ENCODE results near the gene RAB12. TPM values are rescaled to one million over a fixed set of nuclear protein-coding genes. Genes with fewer than 3 reads are reported as not detected.

RAB12 gene
- total RNA-seq, 1 donor from 2014 or later, result 41.4 TPM

GRCh38 chr18:8609659-8610458 lies 622 bp downstream of the RAB12 start:
- H3K9me3 Mint-ChIP-seq, result no peaks in the 10 kb centered on the region
- peaks cover 30% of the 10 kb centered on the region for H3K4me1 Mint-ChIP-seq
- Histone ChIP-seq H3K4me3 (peak overlapping the region; percentile 92), H3K36me3 (no peaks in the 10 kb centered on the region), H4K20me1 (ENCODE audit: low read depth) (peaks cover 51% of the 10 kb centered on the region), H3K4me2 (peak overlapping the region; percentile 95), H3F3A (ENCODE audit: low read depth) (peaks cover 9% of the 10 kb centered on the region), H3K4me1 (peaks cover 18% of the 10 kb centered on the region), H3K9ac (peak overlapping the region; percentile 69), H2AFZ (replicated peaks) (no peak overlapping the region), H3K9me3 (ENCODE audit: low read depth) (no peaks in the 10 kb centered on the region), H3K27me3 (peaks cover 28% of the 10 kb centered on the region), H3K79me2 (ENCODE audit: low read depth) (peaks cover 53% of the 10 kb centered on the region), H3K27ac (no peak overlapping the region)
- no peak for TF ChIP-seq EZH2phosphoT487 (IDR thresholded peaks at IDR 0.05)
- TF ChIP-seq CTCF (IDR thresholded peaks at IDR 0.05), result no peak
- TF ChIP-seq EZH2 (IDR thresholded peaks at IDR 0.05), result no peak
- peak; percentile 40 for DNase-seq (ENCODE audit: low spot score)
- H3K4me3 Mint-ChIP-seq, result peak overlapping the region; percentile 91
- no peak overlapping the region for H3K27ac Mint-ChIP-seq
- peaks cover 3% of the 10 kb centered on the region for H3K36me3 Mint-ChIP-seq
- peaks cover 8% of the 10 kb centered on the region for H3K27me3 Mint-ChIP-seq (ENCODE audit: insufficient read depth, low read depth)

- peaks cover 57% of the 10 kb centered on the region for H4K20me1 ChIP-seq (ENCODE audit: low read depth)
- Mint-ChIP-seq H3K27me3 (ENCODE audit: insufficient read depth, low read depth) (peaks cover 8% of the 10 kb centered on the region), H3K4me3 (peak overlapping the region; percentile 91), H3K36me3 (peaks cover 5% of the 10 kb centered on the region), H3K4me1 (peaks cover 32% of the 10 kb centered on the region), H3K27ac (no peak overlapping the region), H3K9me3 (no peaks in the 10 kb centered on the region)
- no peaks in the 10 kb centered on the region for H3K9me3 ChIP-seq (ENCODE audit: low read depth)
- H3F3A ChIP-seq (ENCODE audit: low read depth), result peaks cover 9% of the 10 kb centered on the region
- H2AFZ ChIP-seq (replicated peaks), result no peak overlapping the region
- peak overlapping the region; percentile 69 for H3K9ac ChIP-seq
- H3K27me3 ChIP-seq, result peaks cover 28% of the 10 kb centered on the region
- peak overlapping the region; percentile 95 for H3K4me2 ChIP-seq
- H3K4me3 ChIP-seq, result peak overlapping the region; percentile 92
- H3K79me2 ChIP-seq (ENCODE audit: low read depth), result peaks cover 59% of the 10 kb centered on the region
- TF ChIP-seq CTCF (IDR thresholded peaks at IDR 0.05) (no peak), EZH2phosphoT487 (IDR thresholded peaks at IDR 0.05) (no peak), EZH2 (IDR thresholded peaks at IDR 0.05) (no peak)
- no peaks in the 10 kb centered on the region for H3K36me3 ChIP-seq
- peak; percentile 16 for DNase-seq (ENCODE audit: low spot score)
- H3K27ac ChIP-seq, result no peak overlapping the region
- H3K4me1 ChIP-seq, result peaks cover 18% of the 10 kb centered on the region
These were observed 1.2 kb downstream of the RAB12 start for GRCh38 chr18:8610459-8610851.

- no peaks in the 10 kb centered on the region for H3K36me3 ChIP-seq
- peaks cover 21% of the 10 kb centered on the region for H3K27me3 ChIP-seq
- H3K9me3 ChIP-seq (ENCODE audit: low read depth), result no peaks in the 10 kb centered on the region
- H3K4me3 ChIP-seq, result no peak overlapping the region
- peaks cover 18% of the 10 kb centered on the region for H3K4me1 ChIP-seq
- TF ChIP-seq EZH2phosphoT487 (IDR thresholded peaks at IDR 0.05), result no peak
- TF ChIP-seq EZH2 (IDR thresholded peaks at IDR 0.05), result no peak
- no peak for TF ChIP-seq CTCF (IDR thresholded peaks at IDR 0.05)
- H2AFZ ChIP-seq (replicated peaks), result no peak overlapping the region
- H3K79me2 ChIP-seq (ENCODE audit: low read depth), result peaks cover 75% of the 10 kb centered on the region
- H3F3A ChIP-seq (ENCODE audit: low read depth), result peaks cover 9% of the 10 kb centered on the region
- H4K20me1 ChIP-seq (ENCODE audit: low read depth), result peaks cover 64% of the 10 kb centered on the region
- H3K4me1 Mint-ChIP-seq, result peaks cover 30% of the 10 kb centered on the region
- no peak for DNase-seq (ENCODE audit: low spot score)
- H3K4me3 Mint-ChIP-seq, result no peak overlapping the region
- H3K36me3 Mint-ChIP-seq, result peaks cover 5% of the 10 kb centered on the region
- no peak overlapping the region for H3K27ac ChIP-seq
- no peak overlapping the region for H3K4me2 ChIP-seq
- no peaks in the 10 kb centered on the region for H3K9me3 Mint-ChIP-seq
- no peak overlapping the region for H3K9ac ChIP-seq
- H3K27me3 Mint-ChIP-seq (ENCODE audit: insufficient read depth, low read depth), result peaks cover 8% of the 10 kb centered on the region
- no peak overlapping the region for H3K27ac Mint-ChIP-seq
These were observed 2.8 kb downstream of the RAB12 start for GRCh38 chr18:8611916-8612576.

All from neural progenitor cell (in vitro differentiated cells).